Measurements from ENCODE around the gene CMIP. TPM values are rescaled to one million over a fixed set of nuclear protein-coding genes. Genes with fewer than 3 reads are reported as not detected.

The CMIP gene
- total RNA-seq, 6 experiments from 2014 or later, result 12.2 to 23.0 (median 16.5) TPM

GRCh38 chr16:81633147-81633619 is 188.6 kb downstream of the CMIP start:
- Histone ChIP-seq H3K27me3 (no peaks in the 10 kb centered on the region), H3K36me3 (no peaks in the 10 kb centered on the region), H3K9me3 (no peaks in the 10 kb centered on the region), H3K4me3 (no peak overlapping the region), H3K4me1 (peaks cover 0 to 43% (median 21%) of the 10 kb centered on the region in 4 donors), H3K27ac (peak overlapping the region in 2 of 3 donors; percentile 39 to 49)
- WGBS (ENCODE audit: insufficient coverage, low coverage, low lambda C conversion rate, missing lambda C conversion rate), result 61% methylated on average over 6 of the region's 11 CpGs
- ATAC-seq (peak; percentile 3 to 41 (median 10)), DNase-seq (no peak)
- TF ChIP-seq CTCF (IDR thresholded peaks at IDR 0.05) (peak in 1 of 4 donors; percentile 23), POLR2A (IDR thresholded peaks at IDR 0.05) (no peak)
- intact Hi-C loops (cut with DNase I), result no loop called here

- peak; percentile 62 to 87 (median 83) for ATAC-seq
- intact Hi-C loops (cut with DNase I), result no loop called here
- TF ChIP-seq POLR2A (IDR thresholded peaks at IDR 0.05), result no peak
- no peak for TF ChIP-seq CTCF (IDR thresholded peaks at IDR 0.05)
- H3K27me3 ChIP-seq, result no peaks in the 10 kb centered on the region
- 26% methylated on average over 8 of the region's 8 CpGs for WGBS (ENCODE audit: insufficient coverage, low coverage, low lambda C conversion rate, missing lambda C conversion rate)
- no peaks in the 10 kb centered on the region for H3K36me3 ChIP-seq
- H3K4me3 ChIP-seq, result no peak overlapping the region
- peak; percentile 48 to 82 (median 81) for DNase-seq
- peaks cover 0 to 43% (median 21%) of the 10 kb centered on the region in 4 donors for H3K4me1 ChIP-seq
- H3K27ac ChIP-seq, result peak overlapping the region in 1 of 3 donors; percentile 49
- H3K9me3 ChIP-seq, result no peaks in the 10 kb centered on the region
Observed at GRCh38 chr16:81633680-81634379, 189.2 kb downstream of the CMIP start.

- Histone ChIP-seq H3K9me3 (no peaks in the 10 kb centered on the region), H3K27me3 (no peaks in the 10 kb centered on the region), H3K36me3 (no peaks in the 10 kb centered on the region), H3K4me3 (no peak overlapping the region), H3K4me1 (peaks cover 0 to 43% (median 21%) of the 10 kb centered on the region in 4 donors), H3K27ac (peak overlapping the region in 1 of 3 donors; percentile 14)
- WGBS (ENCODE audit: insufficient coverage, low coverage, low lambda C conversion rate, missing lambda C conversion rate), result 60% methylated on average over 13 of the region's 13 CpGs
- TF ChIP-seq CTCF (IDR thresholded peaks at IDR 0.05) (no peak), POLR2A (IDR thresholded peaks at IDR 0.05) (no peak)
- intact Hi-C loops (cut with DNase I), result no loop called here
- DNase-seq (no peak), ATAC-seq (peak; percentile 24 to 60 (median 45))
Observed at GRCh38 chr16:81634380-81635062, 189.9 kb downstream of the CMIP start.

- ATAC-seq, result peak in 2 of 4 donors; percentile 9
- WGBS (ENCODE audit: insufficient coverage, low coverage, low lambda C conversion rate, missing lambda C conversion rate), result 42% methylated on average over 15 of the region's 15 CpGs
- intact Hi-C loops (cut with DNase I), result no loop called here
Observed at GRCh38 chr16:81635063-81635937, 190.7 kb downstream of the CMIP start.

More at GRCh38 chr16:81635063-81635937, 190.7 kb downstream of the CMIP start:
- Histone ChIP-seq H3K27ac (peak overlapping the region in 1 of 3 donors; percentile 14), H3K27me3 (no peaks in the 10 kb centered on the region), H3K4me1 (peaks cover 0 to 43% (median 21%) of the 10 kb centered on the region in 4 donors), H3K4me3 (no peak overlapping the region), H3K36me3 (no peaks in the 10 kb centered on the region), H3K9me3 (no peaks in the 10 kb centered on the region)
- TF ChIP-seq CTCF (IDR thresholded peaks at IDR 0.05), result no peak
- no peak for TF ChIP-seq POLR2A (IDR thresholded peaks at IDR 0.05)
- no peak for DNase-seq

All from right lobe of liver (tissue), 6 donors.